ENCODE results near the gene HOXA11. TPM values are rescaled to one million over a fixed set of nuclear protein-coding genes. Genes with fewer than 3 reads are reported as not detected.

The HOXA11 gene
- total and polyA plus RNA-seq, 2 of the 4 experiments (the other 2 are of a cell fraction), result 0.05 TPM; not detected in 1

DNA sequence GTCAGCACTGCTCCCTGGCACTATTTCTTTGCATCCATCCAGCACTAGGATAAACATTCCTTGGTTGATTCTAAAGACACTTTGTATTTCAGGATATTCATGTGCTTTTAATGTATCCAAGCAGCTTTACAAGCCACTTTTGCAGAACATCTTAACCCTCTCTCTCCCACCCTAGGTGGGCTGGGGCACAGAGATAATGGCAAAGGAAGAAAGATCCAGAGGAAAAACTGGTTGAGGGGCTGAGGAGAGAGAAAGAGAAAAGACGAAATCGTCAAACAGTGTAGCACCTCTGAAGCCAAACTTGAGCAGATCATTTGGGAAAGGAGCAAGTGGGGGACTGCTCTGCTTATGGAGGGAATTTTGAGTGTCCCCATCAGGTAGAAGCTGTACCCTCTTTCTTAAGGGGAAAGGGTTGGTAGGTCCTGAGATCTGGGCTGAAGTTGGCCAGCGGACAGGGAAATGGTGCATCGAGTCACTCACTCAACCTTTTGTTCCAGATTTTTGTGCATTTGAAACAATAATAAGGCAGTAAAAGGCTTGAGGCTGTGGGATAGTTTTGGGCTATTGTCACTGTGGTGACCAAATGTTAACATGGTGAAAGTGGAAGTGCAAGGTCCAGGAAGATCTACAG is 19.0 kb upstream of the HOXA11 start:
- H3K36me3 ChIP-seq (ENCODE audit: control insufficient read depth, insufficient read depth, low read length), result no peaks in the 10 kb centered on the region
- no peak overlapping the region for H2BK20ac ChIP-seq (ENCODE audit: low read depth, low read length)
- H3K4me1 ChIP-seq (ENCODE audit: control insufficient read depth, insufficient read depth, low read length), result peaks cover 2% of the 10 kb centered on the region; the same call in 1 of the 2 replicates
- ATAC-seq (ENCODE audit: low read depth), result no peak
- H4K8ac ChIP-seq (ENCODE audit: low read depth in 2 of 2, low read length in 2 of 2), result no peak overlapping the region
- H3K4me3 ChIP-seq (ENCODE audit: insufficient read depth, low read depth, low read length), result no peak overlapping the region
- H2BK5ac ChIP-seq (ENCODE audit: low read depth, low read length, poor library complexity, severe bottlenecking), result no peak overlapping the region
- dilution Hi-C loops (cut with HindIII; ENCODE audit: low sequenced_read_pairs, unreplicated experiment) (no loop called here), in situ Hi-C loops (cut with MboI; ENCODE audit: low sequenced_read_pairs) (loop anchor here (5.0 to 10.0 kb wide), 2 partner anchors 378 to 571 kb away; no protein-coding TSS in a partner anchor), intact Hi-C loops (cut with micrococcal nuclease) (no loop called here)
- no peak overlapping the region for H3K4me2 ChIP-seq (ENCODE audit: low read depth, low read length)
- H2BK120ac ChIP-seq (ENCODE audit: low read depth, low read length), result no peak overlapping the region
- POLR2A ChIA-PET (ENCODE audit: unreplicated experiment), result no interaction called here
- no peak overlapping the region for H3K9ac ChIP-seq (ENCODE audit: low read depth, low read length)
- DNase-seq, result no peak
- CTCF ChIA-PET, result no interaction called here
- no peaks in the 10 kb centered on the region for H3K79me1 ChIP-seq (ENCODE audit: low read depth in 1 of 2, low read length in 2 of 2)
- H3K27ac ChIP-seq (ENCODE audit: insufficient read depth, low read length), result no peak overlapping the region
- peaks cover 5% of the 10 kb centered on the region; the same call in 1 of the 2 replicates for H3K9me1 ChIP-seq (ENCODE audit: insufficient read depth, low read length)
- H3K27me3 ChIP-seq (ENCODE audit: control insufficient read depth, insufficient read depth, low read length), result peaks cover 95% of the 10 kb centered on the region
- H3K23ac ChIP-seq (ENCODE audit: low read depth, low read length), result no peak overlapping the region
- no peak overlapping the region for H3K56ac ChIP-seq (ENCODE audit: extremely low read depth, insufficient read depth, low read length)
- TF ChIP-seq, protein P1, sequence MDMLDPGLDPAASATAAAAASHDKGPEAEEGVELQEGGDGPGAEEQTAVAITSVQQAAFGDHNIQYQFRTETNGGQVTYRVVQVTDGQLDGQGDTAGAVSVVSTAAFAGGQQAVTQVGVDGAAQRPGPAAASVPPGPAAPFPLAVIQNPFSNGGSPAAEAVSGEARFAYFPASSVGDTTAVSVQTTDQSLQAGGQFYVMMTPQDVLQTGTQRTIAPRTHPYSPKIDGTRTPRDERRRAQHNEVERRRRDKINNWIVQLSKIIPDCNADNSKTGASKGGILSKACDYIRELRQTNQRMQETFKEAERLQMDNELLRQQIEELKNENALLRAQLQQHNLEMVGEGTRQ (IDR thresholded peaks at IDR 0.05; ENCODE audit: low read depth, low read length), result no peak
- no peak for TF ChIP-seq SMC3 (IDR thresholded peaks at IDR 0.05; ENCODE audit: low read depth, low read length)
- TF ChIP-seq, protein P2, sequence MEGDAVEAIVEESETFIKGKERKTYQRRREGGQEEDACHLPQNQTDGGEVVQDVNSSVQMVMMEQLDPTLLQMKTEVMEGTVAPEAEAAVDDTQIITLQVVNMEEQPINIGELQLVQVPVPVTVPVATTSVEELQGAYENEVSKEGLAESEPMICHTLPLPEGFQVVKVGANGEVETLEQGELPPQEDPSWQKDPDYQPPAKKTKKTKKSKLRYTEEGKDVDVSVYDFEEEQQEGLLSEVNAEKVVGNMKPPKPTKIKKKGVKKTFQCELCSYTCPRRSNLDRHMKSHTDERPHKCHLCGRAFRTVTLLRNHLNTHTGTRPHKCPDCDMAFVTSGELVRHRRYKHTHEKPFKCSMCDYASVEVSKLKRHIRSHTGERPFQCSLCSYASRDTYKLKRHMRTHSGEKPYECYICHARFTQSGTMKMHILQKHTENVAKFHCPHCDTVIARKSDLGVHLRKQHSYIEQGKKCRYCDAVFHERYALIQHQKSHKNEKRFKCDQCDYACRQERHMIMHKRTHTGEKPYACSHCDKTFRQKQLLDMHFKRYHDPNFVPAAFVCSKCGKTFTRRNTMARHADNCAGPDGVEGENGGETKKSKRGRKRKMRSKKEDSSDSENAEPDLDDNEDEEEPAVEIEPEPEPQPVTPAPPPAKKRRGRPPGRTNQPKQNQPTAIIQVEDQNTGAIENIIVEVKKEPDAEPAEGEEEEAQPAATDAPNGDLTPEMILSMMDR (conservative IDR thresholded peaks at IDR 0.05; ENCODE audit: low read depth, low read length), result no peak
- no peak for TF ChIP-seq RCOR1 (IDR thresholded peaks at IDR 0.05; ENCODE audit: insufficient replicate concordance, low read length)
- TF ChIP-seq NFE2L2 (IDR thresholded peaks at IDR 0.05; ENCODE audit: low read depth, low read length), result no peak
- TF ChIP-seq CEBPB (IDR thresholded peaks at IDR 0.05; ENCODE audit: low read depth, low read length), result no peak
- TF ChIP-seq MXI1 (IDR thresholded peaks at IDR 0.05; ENCODE audit: borderline replicate concordance, low read depth, low read length), result no peak
- no peak for TF ChIP-seq FOS (IDR thresholded peaks at IDR 0.05; ENCODE audit: low read depth, low read length)
- TF ChIP-seq MAFK (IDR thresholded peaks at IDR 0.05; ENCODE audit: low read depth, low read length), result no peak
- no peak for TF ChIP-seq POLR2A (IDR thresholded peaks at IDR 0.05; ENCODE audit: low read depth, low read length)
- no peak for TF ChIP-seq RFX5 (IDR thresholded peaks at IDR 0.05; ENCODE audit: low read depth, low read length)
- TF ChIP-seq BHLHE40 (IDR thresholded peaks at IDR 0.05; ENCODE audit: low read depth, low read length), result no peak
- TF ChIP-seq RAD21 (IDR thresholded peaks at IDR 0.05; ENCODE audit: low read length), result no peak
- TF ChIP-seq CHD1 (IDR thresholded peaks at IDR 0.05; ENCODE audit: low read depth, low read length), result no peak
- TF ChIP-seq MAZ (IDR thresholded peaks at IDR 0.05; ENCODE audit: borderline replicate concordance, low read depth, low read length), result no peak
- TF ChIP-seq, protein P3, sequence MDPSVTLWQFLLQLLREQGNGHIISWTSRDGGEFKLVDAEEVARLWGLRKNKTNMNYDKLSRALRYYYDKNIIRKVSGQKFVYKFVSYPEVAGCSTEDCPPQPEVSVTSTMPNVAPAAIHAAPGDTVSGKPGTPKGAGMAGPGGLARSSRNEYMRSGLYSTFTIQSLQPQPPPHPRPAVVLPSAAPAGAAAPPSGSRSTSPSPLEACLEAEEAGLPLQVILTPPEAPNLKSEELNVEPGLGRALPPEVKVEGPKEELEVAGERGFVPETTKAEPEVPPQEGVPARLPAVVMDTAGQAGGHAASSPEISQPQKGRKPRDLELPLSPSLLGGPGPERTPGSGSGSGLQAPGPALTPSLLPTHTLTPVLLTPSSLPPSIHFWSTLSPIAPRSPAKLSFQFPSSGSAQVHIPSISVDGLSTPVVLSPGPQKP (IDR thresholded peaks at IDR 0.05; ENCODE audit: borderline replicate concordance, low read depth, low read length), result no peak
- no TSS peak for BruUV-seq (replicated peaks)
- H4K5ac ChIP-seq (ENCODE audit: low read depth, low read length), result no peak overlapping the region
- H2AK5ac ChIP-seq (ENCODE audit: low read depth, low read length), result no peak overlapping the region
- H4K91ac ChIP-seq (ENCODE audit: insufficient read depth, low read depth, low read length), result no peak overlapping the region
- no peak overlapping the region for H2AK9ac ChIP-seq (replicated peaks; ENCODE audit: low read depth, low read length, poor library complexity)
- no peak overlapping the region for H3K14ac ChIP-seq (replicated peaks; ENCODE audit: low read depth, low read length)
- H3K9me3 ChIP-seq (ENCODE audit: control insufficient read depth, insufficient read depth, low read length), result peaks cover 7% of the 10 kb centered on the region; the same call in 1 of the 2 replicates
- WGBS, 2 experiments (ENCODE audit: extremely low coverage in 2 of 2, insufficient read length in 1 of 2), result 17% methylated on average over 2 of the region's 4 CpGs; no CpG with 5 or more reads in 1 of the 2 experiments
- H2BK15ac ChIP-seq (ENCODE audit: low read depth, low read length), result no peak overlapping the region
- H3K18ac ChIP-seq (ENCODE audit: low read depth, low read length), result no peak overlapping the region
- H2AFZ ChIP-seq (replicated peaks; ENCODE audit: low read length, poor library complexity), result no peak overlapping the region
- no peak overlapping the region for H3K4ac ChIP-seq (ENCODE audit: low read depth, low read length)
- peaks cover 24% of the 10 kb centered on the region for H4K20me1 ChIP-seq (ENCODE audit: insufficient read depth, low read length)

Data from IMR-90 (cell line).